Fibroblast of skin of right biceps (primary cell): Measurements from ENCODE around the gene ACOX2.
A peak's percentile ranks its signal among the peaks of the same experiment; 100 is the strongest.

Experiments
- DNase-seq: peaks from one replicate; pipeline ENCODE4 v3.0.0-alpha.2; 2013

Gene ACOX2

GRCh38 chr3:58566398-58567250, 29.6 kb upstream of the ACOX2 start:
- DNase-seq, result no peak

- DNase-seq, result no peak
These were observed 28.8 kb upstream of the ACOX2 start for GRCh38 chr3:58565621-58566397.

GRCh38 chr3:58564456-58565160, 27.6 kb upstream of the ACOX2 start:
- DNase-seq, result peak; percentile 93

- no peak for DNase-seq
These were observed 27.1 kb upstream of the ACOX2 start for GRCh38 chr3:58564054-58564453.

- peak; percentile 55 for DNase-seq
These were observed 26.5 kb upstream of the ACOX2 start for GRCh38 chr3:58563386-58564035.

- DNase-seq, result no peak
These were observed 25.5 kb upstream of the ACOX2 start for GRCh38 chr3:58562498-58562897.

- peak; percentile 98 for DNase-seq
These were observed 23.9 kb upstream of the ACOX2 start for GRCh38 chr3:58560771-58561311.

GRCh38 chr3:58559586-58559985, 22.6 kb upstream of the ACOX2 start:
- no peak for DNase-seq

- DNase-seq, result no peak
These were observed 20.5 kb upstream of the ACOX2 start for GRCh38 chr3:58557491-58557890.

- no peak for DNase-seq
These were observed 19.8 kb upstream of the ACOX2 start for GRCh38 chr3:58556761-58557221.

- no peak for DNase-seq
These were observed 19.0 kb upstream of the ACOX2 start for GRCh38 chr3:58556001-58556400.

- no peak for DNase-seq
These were observed 18.2 kb upstream of the ACOX2 start for GRCh38 chr3:58555203-58555602.

- DNase-seq, result no peak
These were observed 16.0 kb upstream of the ACOX2 start for GRCh38 chr3:58553003-58553402.

GRCh38 chr3:58551636-58552180, 14.7 kb upstream of the ACOX2 start:
- DNase-seq, result no peak

- no peak for DNase-seq
These were observed 7.6 kb upstream of the ACOX2 start for GRCh38 chr3:58544541-58544940.

GRCh38 chr3:58540176-58540858, 3.3 kb upstream of the ACOX2 start:
- DNase-seq, result no peak

- DNase-seq, result no peak
These were observed 2.6 kb upstream of the ACOX2 start for GRCh38 chr3:58539626-58540025.

GRCh38 chr3:58537412-58538301, 667 bp upstream of the ACOX2 start:
- no peak for DNase-seq

GRCh38 chr3:58535531-58536500, 1.2 kb downstream of the ACOX2 start:
- DNase-seq, result no peak
